SK-N-SH (cell line): ENCODE measurements around the gene EME2.

ENCODE experiments used
- GABPA ChIP-seq: IDR thresholded peaks from 2 replicates; pipeline ENCODE4 v1.4.0; 2012; ENCODE audit warnings: low read depth, mild to moderate bottlenecking
- TF ChIP-seq, protein P1 (sequence below): IDR thresholded peaks from 2 replicates; pipeline ENCODE4 v1.4.0; 2012; ENCODE audit warnings: low read depth, borderline replicate concordance

- TF ChIP-seq, protein P1, sequence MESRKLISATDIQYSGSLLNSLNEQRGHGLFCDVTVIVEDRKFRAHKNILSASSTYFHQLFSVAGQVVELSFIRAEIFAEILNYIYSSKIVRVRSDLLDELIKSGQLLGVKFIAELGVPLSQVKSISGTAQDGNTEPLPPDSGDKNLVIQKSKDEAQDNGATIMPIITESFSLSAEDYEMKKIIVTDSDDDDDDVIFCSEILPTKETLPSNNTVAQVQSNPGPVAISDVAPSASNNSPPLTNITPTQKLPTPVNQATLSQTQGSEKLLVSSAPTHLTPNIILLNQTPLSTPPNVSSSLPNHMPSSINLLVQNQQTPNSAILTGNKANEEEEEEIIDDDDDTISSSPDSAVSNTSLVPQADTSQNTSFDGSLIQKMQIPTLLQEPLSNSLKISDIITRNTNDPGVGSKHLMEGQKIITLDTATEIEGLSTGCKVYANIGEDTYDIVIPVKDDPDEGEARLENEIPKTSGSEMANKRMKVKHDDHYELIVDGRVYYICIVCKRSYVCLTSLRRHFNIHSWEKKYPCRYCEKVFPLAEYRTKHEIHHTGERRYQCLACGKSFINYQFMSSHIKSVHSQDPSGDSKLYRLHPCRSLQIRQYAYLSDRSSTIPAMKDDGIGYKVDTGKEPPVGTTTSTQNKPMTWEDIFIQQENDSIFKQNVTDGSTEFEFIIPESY, result no peak
- no peak for TF ChIP-seq GABPA
These were observed 43.6 kb upstream of the EME2 start for GRCh38 chr16:1729026-1729425.
